Left ventricle myocardium inferior (tissue), 1 donor: ENCODE results near the gene CCDC57. TPM values are rescaled to one million over a fixed set of nuclear protein-coding genes. Genes with fewer than 3 reads are reported as not detected.

Experiments
- DNase-seq: peaks from one replicate; pipeline ENCODE4 v3.0.0-alpha.2; 2020
- H3K27ac ChIP-seq: fragments of 200-600 bp; replicated peaks from 2 replicates; pipeline ENCODE4 v1.8.0; 2021
- H3K27me3 ChIP-seq: fragments of 200-600 bp; 2 replicates; pipeline ENCODE4 v1.8.0; 2021; ENCODE audit warnings: low read depth
- H3K36me3 ChIP-seq: fragments of 200-600 bp; 2 replicates; pipeline ENCODE4 v1.8.0; 2021
- H3K4me1 ChIP-seq: fragments of 200-600 bp; 2 replicates; pipeline ENCODE4 v1.8.0; 2021
- H3K4me3 ChIP-seq: fragments of 200-600 bp; 2 replicates; pipeline ENCODE4 v1.8.0; 2021; ENCODE audit warnings: mild to moderate bottlenecking, moderate library complexity
- H3K9me3 ChIP-seq: fragments of 200-600 bp; replicated peaks from 2 replicates; pipeline ENCODE4 v1.8.0; 2021
- CTCF ChIP-seq: fragments of 200-600 bp; IDR thresholded peaks from 2 replicates; pipeline ENCODE4 v1.8.0; 2021; ENCODE audit warnings: antibody characterized with exemption, mild to moderate bottlenecking, borderline replicate concordance
- intact Hi-C: fragments of 100-400 bp; cut with micrococcal nuclease; formaldehyde crosslinking; loops from one replicate; pipeline ENCODE4 v1.11.0; 2022
- total RNA-seq: library from RNA; stranded (reverse); fragmentation: NEBNext Ultra II Directional; extraction: Animal tissue kit (Norgen Biotek cat#: 25700); gene quantifications from one replicate; pipeline ENCODE4 v1.2.1, GENCODE V29; 2021
- donor health status: DM: no; HTN: yes; CAD: no; lungs with severe emphysema.

The CCDC57 gene
- total RNA-seq, 1 donor from 2014 or later: 8.1 TPM

GRCh38 chr17:82202981-82203380 is 9.7 kb downstream of the CCDC57 start:
- Histone ChIP-seq H3K4me1 (peaks cover 15% of the 10 kb centered on the region), H3K36me3 (peaks cover 8% of the 10 kb centered on the region), H3K9me3 (no peaks in the 10 kb centered on the region), H3K27ac (no peak overlapping the region), H3K27me3 (no peaks in the 10 kb centered on the region), H3K4me3 (no peak overlapping the region)
- DNase-seq: no peak
- intact Hi-C loops: no loop called here
- TF ChIP-seq CTCF: no peak

- no peaks in the 10 kb centered on the region for H3K9me3 ChIP-seq
- no peak overlapping the region for H3K4me3 ChIP-seq
- peaks cover 15% of the 10 kb centered on the region for H3K4me1 ChIP-seq
- no peak overlapping the region for H3K27ac ChIP-seq
- no peaks in the 10 kb centered on the region for H3K27me3 ChIP-seq
- no peak for TF ChIP-seq CTCF
- peaks cover 18% of the 10 kb centered on the region for H3K36me3 ChIP-seq
- no peak for DNase-seq
- intact Hi-C loops: no loop called here
These were observed 11.1 kb downstream of the CCDC57 start for GRCh38 chr17:82201498-82201910.

- Histone ChIP-seq H3K27me3 (no peaks in the 10 kb centered on the region), H3K4me3 (no peak overlapping the region), H3K36me3 (peaks cover 18% of the 10 kb centered on the region), H3K4me1 (peaks cover 9% of the 10 kb centered on the region), H3K9me3 (no peaks in the 10 kb centered on the region), H3K27ac (no peak overlapping the region)
- no peak for DNase-seq
- TF ChIP-seq CTCF: no peak
- intact Hi-C loops: no loop called here
These were observed 11.7 kb downstream of the CCDC57 start for GRCh38 chr17:82200743-82201497.

GRCh38 chr17:82200135-82200534 is 12.5 kb downstream of the CCDC57 start:
- no peak overlapping the region for H3K27ac ChIP-seq
- no peaks in the 10 kb centered on the region for H3K27me3 ChIP-seq
- DNase-seq: no peak
- TF ChIP-seq CTCF: no peak
- no peaks in the 10 kb centered on the region for H3K9me3 ChIP-seq
- intact Hi-C loops: no loop called here
- H3K4me3 ChIP-seq: no peak overlapping the region
- peaks cover 19% of the 10 kb centered on the region for H3K36me3 ChIP-seq
- peaks cover 1% of the 10 kb centered on the region for H3K4me1 ChIP-seq

GRCh38 chr17:82199496-82199895 is 13.1 kb downstream of the CCDC57 start:
- no peak for TF ChIP-seq CTCF
- no peak for DNase-seq
- Histone ChIP-seq H3K27ac (no peak overlapping the region), H3K4me1 (no peaks in the 10 kb centered on the region), H3K27me3 (no peaks in the 10 kb centered on the region), H3K4me3 (no peak overlapping the region), H3K36me3 (peaks cover 26% of the 10 kb centered on the region), H3K9me3 (no peaks in the 10 kb centered on the region)
- intact Hi-C loops: no loop called here
